GM19025 (cell line): Measurements from ENCODE around the gene SUGCT.
"Not testable (repeated sequence)": the region's sequence is repeated elsewhere in the genome, so short reads cannot be mapped to it uniquely, and the experiment has no call there.

Experiments used
- ATAC-seq: cut with Tn5 transposase; IDR thresholded peaks from one replicate; pipeline ENCODE4 v1.9.1; 2021; ENCODE audit warnings: mild to moderate bottlenecking, low read depth, moderate library complexity; ENCODE audit not compliant: unreplicated experiment

SUGCT gene

GRCh38 chr7:40134428-40135316 is at the start of gene SUGCT, which contains the start of gene MPLKIP:
SUGCT (plus strand) TSS chr7:40135005.
MPLKIP (minus strand) TSS chr7:40134622; CDS start chr7:40134567, 55 bp downstream.
- ATAC-seq = peak; percentile 86

DNA sequence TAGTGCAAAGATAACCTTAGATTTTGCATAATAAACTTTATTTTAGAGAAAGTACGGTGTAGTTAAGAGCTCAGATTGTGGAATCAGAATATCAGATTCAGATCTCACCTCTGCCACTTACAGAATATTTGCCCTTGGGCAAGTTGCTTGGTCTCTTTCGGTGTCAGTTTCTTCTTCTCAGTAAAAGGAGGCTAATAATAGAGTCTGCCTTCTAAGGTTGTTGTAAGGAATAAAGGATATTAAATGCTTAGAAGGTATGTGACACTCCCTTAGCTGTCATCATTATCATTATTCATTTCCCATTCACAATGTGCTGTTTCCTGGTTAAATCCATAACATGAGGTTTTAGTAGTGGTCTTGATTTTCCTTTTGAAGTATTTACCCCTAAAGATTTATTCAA is 42.6 kb upstream of the SUGCT start:
- ATAC-seq = no peak

DNA sequence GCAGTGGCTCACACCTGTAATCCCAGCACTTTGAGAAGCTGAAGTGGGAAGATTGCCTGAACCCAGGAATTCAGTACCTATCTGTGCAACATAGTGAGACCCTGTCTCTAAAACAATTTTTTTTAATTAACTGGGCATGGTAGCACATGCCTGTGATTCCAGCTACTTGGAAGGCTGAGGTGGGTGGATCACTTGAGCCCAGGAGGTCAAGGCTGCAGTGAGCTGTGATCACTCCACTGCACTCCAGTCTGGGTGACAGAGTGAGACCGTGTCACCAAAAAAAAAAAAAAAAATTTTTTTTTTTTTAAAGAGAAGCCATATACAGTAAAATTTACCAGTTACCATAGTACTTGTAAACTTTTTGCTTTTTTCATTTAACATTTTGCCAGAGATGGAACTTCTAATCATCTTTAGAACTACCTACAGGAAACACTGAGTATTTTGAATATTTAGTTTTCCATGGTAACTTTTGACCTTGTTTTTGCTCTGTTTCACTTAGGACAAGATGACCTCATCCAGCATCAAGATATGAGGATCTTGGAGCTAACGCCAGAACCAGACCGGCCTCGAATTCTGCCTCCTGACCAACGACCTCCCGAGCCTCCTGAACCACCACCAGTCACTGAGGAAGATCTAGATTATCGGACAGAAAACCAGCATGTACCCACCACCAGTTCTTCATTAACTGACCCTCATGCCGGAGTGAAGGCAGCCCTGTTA is 41.0 kb upstream of the SUGCT start:
- no peak for ATAC-seq

DNA sequence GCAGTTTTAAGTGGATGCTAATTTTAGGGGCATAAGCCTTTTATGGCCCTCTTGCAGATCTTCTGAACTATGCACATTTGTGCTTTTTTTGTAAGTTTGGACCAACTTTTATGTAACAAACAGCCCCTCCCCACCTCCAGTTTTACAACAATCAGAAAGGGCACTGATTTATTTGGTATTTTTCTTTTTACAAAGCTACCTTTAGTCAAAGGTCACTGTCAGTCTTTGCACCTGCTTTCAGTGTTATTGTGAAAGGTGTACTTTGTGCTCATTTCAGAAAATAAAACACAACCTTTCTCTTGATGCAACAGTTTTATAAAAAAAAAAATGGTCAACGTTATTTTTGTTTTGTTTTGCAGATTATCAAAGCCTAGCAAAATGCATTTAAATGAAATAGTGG is 39.6 kb upstream of the SUGCT start:
- ATAC-seq = no peak

- ATAC-seq = no peak
Observed at GRCh38 chr7:40095695-40096327, 39.0 kb upstream of the SUGCT start.

DNA sequence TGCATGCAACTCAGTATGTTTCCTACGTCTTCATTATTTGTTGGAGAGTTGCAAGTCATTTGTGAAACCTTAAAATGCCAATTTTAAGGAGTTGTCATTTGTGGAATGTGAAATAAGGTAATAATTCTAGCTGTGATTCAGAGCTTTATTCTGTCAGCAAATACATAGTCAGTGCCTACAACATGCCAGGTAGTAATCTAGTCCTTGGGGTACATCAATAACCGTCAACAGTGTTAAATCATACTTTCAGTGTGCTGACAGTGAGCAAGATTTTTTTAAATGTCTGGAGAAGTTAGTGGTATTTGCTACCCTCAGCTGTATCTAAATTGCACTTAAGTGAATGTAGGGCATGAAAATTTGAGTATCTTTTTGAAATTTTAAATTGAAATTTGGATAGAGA is 37.1 kb upstream of the SUGCT start:
- no peak for ATAC-seq

- no peak for ATAC-seq
Observed at GRCh38 chr7:40098810-40099209, 36.0 kb upstream of the SUGCT start.

DNA sequence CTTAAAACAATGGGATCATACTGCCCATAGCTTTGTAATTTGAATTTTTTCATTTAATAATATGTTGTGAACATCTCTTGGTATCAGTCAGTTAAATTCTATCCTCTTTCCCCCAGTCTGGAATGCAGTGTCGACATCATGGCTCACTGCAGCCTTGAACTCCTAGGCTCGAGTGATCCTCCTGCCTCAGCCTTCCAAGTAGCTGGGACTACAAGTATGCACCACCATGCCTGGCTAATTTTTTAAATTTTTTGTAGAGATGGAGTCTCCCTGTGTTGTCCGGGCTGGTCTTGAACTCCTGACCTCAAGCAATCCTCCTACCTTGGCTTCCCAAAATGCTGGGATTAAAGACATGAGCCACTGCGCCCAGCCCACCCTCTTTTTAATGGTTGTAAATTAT is 35.0 kb upstream of the SUGCT start:
- no peak for ATAC-seq

DNA sequence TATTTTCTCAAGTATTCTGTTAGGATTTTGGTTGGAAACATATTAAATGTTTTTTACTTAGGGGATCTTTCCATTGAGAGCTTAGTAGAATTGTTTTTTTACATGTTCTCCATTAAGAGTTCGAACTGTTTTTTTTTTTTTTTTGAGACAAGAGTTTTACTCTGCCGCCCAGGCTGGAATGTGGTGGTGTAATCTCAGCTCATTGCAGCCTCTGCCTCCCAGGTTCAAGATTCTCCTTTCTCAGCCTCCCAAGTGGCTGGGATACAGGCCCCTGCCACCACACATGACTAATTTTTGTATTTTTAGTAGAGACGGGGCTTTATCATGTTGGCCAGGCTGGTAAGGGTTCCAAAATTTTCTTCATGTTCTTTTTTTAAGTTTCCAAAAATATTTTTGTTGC is 33.6 kb upstream of the SUGCT start:
- no peak for ATAC-seq

DNA sequence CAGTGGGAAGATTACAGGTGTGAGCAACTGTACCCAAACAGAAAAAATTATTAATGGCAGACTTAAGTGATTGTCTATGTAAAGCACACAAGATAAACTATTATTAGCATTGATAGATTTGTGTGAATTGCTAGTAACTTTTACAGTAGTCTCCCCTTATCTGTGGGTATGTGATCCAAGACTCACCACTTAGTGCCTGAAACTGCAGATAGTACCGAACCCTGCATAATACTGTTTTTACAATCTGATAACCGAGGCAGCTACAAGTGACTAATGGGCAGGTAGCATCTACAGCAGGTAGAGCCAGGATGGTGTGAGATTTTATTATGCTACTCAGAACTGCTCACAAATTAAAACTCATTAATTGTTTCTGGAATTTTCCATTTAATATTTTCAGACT is 31.9 kb upstream of the SUGCT start:
- ATAC-seq = no peak

DNA sequence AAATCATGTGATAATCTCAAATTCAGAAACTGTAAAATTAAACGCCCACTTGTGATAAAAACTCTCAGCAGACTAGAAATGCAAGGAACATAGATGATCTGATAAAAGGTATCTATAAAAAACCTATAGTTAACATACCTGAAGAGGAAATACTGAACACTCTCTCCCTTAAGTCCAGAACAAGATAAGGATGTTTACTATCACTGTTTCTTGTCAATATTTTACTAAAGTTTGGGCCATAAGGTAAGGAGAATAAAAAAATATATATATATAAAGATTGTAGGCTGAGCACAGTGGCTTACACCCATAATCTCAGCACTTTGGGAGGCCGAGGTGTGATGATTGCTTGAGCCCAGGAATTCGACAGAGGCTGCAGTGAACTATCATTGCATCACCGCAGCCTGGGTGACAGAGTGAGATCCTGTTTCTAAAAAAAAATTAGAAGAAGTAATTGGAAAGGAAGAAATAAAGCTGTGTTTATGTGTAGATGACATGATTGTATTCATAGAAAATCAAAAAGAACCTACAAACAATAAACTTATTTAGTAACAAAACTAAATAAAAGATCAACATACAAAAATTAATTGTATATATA is 28.8 kb upstream of the SUGCT start:
- no peak for ATAC-seq

GRCh38 chr7:40115936-40116335 is 18.9 kb upstream of the SUGCT start:
- ATAC-seq = no peak

DNA sequence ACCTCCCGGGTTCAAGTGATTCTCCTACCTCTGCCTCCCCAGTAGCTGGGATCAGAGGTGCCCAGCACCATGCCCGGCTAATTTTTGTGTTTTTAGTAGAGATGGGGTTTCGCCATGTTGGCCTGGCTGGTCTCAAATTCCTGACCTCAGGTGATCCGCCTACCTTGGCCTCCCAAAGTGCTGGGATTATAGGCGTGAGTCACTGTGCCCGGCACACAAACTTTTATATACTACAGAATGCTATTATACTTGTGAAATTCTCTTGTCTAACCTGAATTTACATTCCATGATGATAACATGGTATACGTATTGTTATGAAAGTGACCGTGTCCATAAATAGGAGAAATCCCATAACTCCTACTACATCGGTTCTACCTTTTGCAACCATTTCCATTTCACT is 17.6 kb upstream of the SUGCT start:
- not testable (repeated sequence) for ATAC-seq

DNA sequence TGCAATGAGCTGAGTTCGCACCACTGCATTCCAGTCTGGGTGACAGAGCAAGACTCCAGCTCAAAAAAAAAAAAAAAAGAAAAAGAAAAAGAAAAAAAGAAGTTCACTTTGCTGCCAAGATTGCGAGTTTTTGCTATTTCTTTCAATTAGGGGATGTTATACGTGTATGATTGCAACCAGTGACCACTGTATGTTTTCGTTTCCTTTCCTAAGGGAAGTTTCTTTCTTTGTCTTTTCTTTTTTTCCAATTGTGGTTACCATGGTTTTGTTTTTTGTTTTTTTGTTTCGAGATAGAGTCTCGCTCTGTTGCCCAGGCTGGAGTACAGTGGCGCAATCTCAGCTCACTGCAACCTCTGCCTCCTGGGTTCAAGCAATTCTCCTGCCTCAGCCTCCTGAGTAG is 16.6 kb upstream of the SUGCT start:
- not testable (repeated sequence) for ATAC-seq

DNA sequence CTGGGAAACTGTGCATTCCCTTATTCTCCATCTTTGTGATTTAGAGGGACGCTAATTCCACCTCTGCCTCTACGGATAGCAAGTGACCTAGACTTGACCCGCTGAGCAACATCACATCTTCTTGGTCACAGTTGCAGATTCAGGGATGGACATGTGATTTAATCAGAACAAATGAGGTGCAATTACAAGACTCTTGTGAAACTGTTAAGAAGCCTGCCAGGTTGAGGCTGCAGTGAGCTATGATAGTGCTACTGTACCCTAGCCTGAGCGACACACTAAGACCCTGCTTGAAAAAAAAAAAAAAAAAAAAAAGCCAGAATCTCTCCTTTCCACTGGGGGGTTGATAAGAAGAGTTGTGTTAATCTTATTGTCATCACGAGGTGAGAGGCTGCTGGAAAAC is 14.8 kb upstream of the SUGCT start:
- ATAC-seq = no peak

DNA sequence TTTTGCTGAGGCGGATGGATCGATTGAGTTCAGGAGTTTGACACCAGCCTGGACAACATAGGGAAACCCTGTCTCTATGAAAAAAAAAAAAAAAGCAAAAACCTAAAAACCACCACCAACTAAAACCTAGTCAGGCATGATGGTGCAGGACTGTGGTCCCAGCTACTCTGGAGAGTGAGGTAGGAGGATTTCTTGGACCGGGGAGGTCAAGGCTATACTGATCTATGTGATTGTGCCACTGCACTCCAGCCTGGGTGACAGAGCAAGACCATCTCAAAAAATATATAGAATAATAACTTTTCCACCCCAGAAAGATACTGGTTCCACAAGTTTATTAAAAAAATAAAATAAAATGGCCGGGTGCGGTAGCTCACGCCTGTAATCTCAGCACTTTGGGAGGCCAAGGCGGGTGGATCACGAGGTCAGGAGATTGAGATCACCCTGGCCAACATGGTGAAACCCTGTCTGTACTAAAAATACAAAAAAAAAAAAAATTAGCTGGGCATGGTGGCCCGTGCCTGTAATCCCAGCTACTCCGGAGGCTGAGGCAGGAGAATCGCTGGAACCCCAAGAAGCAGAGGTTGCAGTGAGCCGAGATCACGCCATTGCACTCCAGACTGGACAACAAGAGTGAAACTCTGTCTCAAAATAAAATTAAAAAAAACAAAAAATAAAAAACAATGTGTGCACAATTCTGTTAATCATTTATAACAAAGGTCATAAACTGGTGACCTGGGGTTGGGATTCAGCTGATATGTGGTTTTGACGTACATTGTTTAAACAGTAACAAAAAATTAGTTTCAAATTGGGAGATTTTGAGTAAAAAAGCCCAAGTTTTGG is 12.5 kb upstream of the SUGCT start:
- ATAC-seq = not testable (repeated sequence)

DNA sequence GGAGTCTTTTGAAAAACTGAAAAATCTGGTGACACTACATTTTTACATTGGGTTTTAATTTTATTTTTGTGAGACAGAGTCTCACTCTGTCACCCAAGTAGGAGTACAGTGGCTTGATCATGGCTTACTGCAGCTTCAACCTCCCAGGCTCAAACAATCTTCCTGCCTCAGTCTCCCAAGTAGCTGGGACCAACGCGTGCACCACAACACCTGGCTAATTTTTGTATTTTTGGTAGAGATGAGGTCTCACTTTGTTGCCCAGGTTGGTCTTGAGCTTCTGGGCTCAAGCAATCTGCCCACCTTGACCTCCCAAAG is 11.9 kb upstream of the SUGCT start:
- ATAC-seq = no peak

GRCh38 chr7:40133561-40134427 is 1.0 kb upstream of the SUGCT start:
- peak; percentile 47 for ATAC-seq

DNA sequence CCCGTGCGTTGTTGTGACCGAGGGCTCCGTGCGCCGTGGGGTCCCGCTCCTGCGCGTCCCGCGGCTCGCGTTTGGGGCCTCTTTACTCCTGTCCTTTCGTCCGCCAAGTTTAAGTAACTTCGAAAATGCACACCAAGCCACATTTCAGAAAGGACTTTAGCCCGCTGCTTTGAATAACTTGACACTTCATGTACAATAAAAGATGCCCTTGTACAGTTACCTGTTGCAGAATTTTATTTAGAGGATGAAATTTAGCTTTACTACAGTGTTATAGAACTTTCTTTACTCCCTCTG is 459 bp downstream of the SUGCT start:
- ATAC-seq = no peak
